Left lung (tissue), 10 donors: ENCODE results near the gene TRIB2. TPM values are rescaled to one million over a fixed set of nuclear protein-coding genes. Genes with fewer than 3 reads are reported as not detected.

Experiments used
- ATAC-seq: fragments of 200-7000 bp; cut with Tn5 transposase; one replicate; pipeline ENCODE4 v1.9.1; 2020; ENCODE audit warnings: moderate library complexity
- DNase-seq, 4 donors: peaks; one replicate each; pipeline ENCODE4 v3.0.0-alpha.2; 2013 to 2020
- H3K27ac ChIP-seq, 2 donors: fragments of 200-600 bp; sonication (generic) in 1 of 2; one replicate each; pipeline versions ENCODE4 v1.5.0 to v1.8.0; 2020 to 2021
- H3K27me3 ChIP-seq, 2 donors: fragments of 200-600 bp; sonication (generic) in 1 of 2; one replicate each; pipeline versions ENCODE4 v1.5.0 to v1.8.0; 2020 to 2021
- H3K36me3 ChIP-seq, 2 donors: fragments of 200-600 bp; sonication (generic) in 1 of 2; one replicate each; pipeline versions ENCODE4 v1.5.0 to v1.8.0; 2020 to 2021
- H3K4me1 ChIP-seq, 2 donors: fragments of 200-600 bp; one replicate each; pipeline ENCODE4 v1.8.0; 2021
- H3K4me3 ChIP-seq, 2 donors: fragments of 200-600 bp; sonication (generic) in 1 of 2; one replicate each; pipeline versions ENCODE4 v1.5.0 to v1.8.0; 2020 to 2021; ENCODE audit warnings: mild to moderate bottlenecking in 1 of 2
- H3K9me3 ChIP-seq, 2 donors: fragments of 200-600 bp; sonication (generic) in 1 of 2; one replicate each; pipeline versions ENCODE4 v1.5.0 to v1.8.0; 2020 to 2021
- CTCF ChIP-seq, 2 donors: fragments of 200-600 bp; sonication (generic) in 1 of 2; IDR thresholded peaks; one replicate each; pipeline versions ENCODE4 v1.5.0 to v1.8.0; 2021; ENCODE audit warnings: antibody characterized with exemption in 2 of 2
- intact Hi-C, 2 donors: fragments of 100-400 bp; cut with DNase I; formaldehyde crosslinking; loops; one replicate each; pipeline versions ENCODE4 v1.11.2 to v1.14.2; 2022
- polyA plus RNA-seq, 6 donors: library from polyadenylated mRNA; unstranded; fragments of 120-200 nt; gene quantifications; one replicate each; pipeline ENCODE4 v1.2.1, GENCODE V29; 2013; ENCODE audit not compliant: insufficient read length in 6 of 6
- total RNA-seq, 2 donors: library from RNA; stranded (reverse); fragmentation: NEBNext Ultra II Directional; extraction: Animal tissue kit (Norgen Biotek cat#: 25700); gene quantifications; one replicate each; pipeline ENCODE4 v1.2.1, GENCODE V29; 2021
- donor health status: DM: no; HTN: yes; CAD: no.
- donor health status: DM: no; HTN: no; CAD: no.

TRIB2 gene
- total and polyA plus RNA-seq, 8 donors = 36.4 to 88.5 (median 76.5) TPM

GRCh38 chr2:12737738-12738485 lies 21.2 kb downstream of the TRIB2 start:
- H3K27me3 ChIP-seq = no peaks in the 10 kb centered on the region
- no peak overlapping the region for H3K4me3 ChIP-seq
- no peak for TF ChIP-seq CTCF (IDR thresholded peaks at IDR 0.05)
- intact Hi-C loops = no loop called here
- H3K27ac ChIP-seq = peak overlapping the region in 1 of 2 donors; percentile 20
- peaks cover 0 to 25% of the 10 kb centered on the region in 2 donors for H3K4me1 ChIP-seq
- ATAC-seq (no peak), DNase-seq (no peak)
- H3K9me3 ChIP-seq = no peaks in the 10 kb centered on the region
- H3K36me3 ChIP-seq = peaks cover 0 to 43% of the 10 kb centered on the region in 2 donors

GRCh38 chr2:12739721-12740254 lies 23.1 kb downstream of the TRIB2 start:
- TF ChIP-seq CTCF (IDR thresholded peaks at IDR 0.05) = no peak
- H3K36me3 ChIP-seq = peaks cover 0 to 45% of the 10 kb centered on the region in 2 donors
- no peak overlapping the region for H3K4me3 ChIP-seq
- H3K27me3 ChIP-seq = no peaks in the 10 kb centered on the region
- DNase-seq = no peak
- H3K4me1 ChIP-seq = peaks cover 0 to 9% of the 10 kb centered on the region in 2 donors
- H3K9me3 ChIP-seq = no peaks in the 10 kb centered on the region
- intact Hi-C loops = no loop called here
- ATAC-seq = no peak
- H3K27ac ChIP-seq = no peak overlapping the region

GRCh38 chr2:12741380-12741779 lies 24.6 kb downstream of the TRIB2 start:
- Histone ChIP-seq H3K4me3 (no peak overlapping the region), H3K27ac (no peak overlapping the region), H3K9me3 (no peaks in the 10 kb centered on the region), H3K4me1 (peaks cover 0 to 3% of the 10 kb centered on the region in 2 donors), H3K27me3 (no peaks in the 10 kb centered on the region), H3K36me3 (peaks cover 0 to 45% of the 10 kb centered on the region in 2 donors)
- intact Hi-C loops = no loop called here
- TF ChIP-seq CTCF (IDR thresholded peaks at IDR 0.05) = no peak
- ATAC-seq (no peak), DNase-seq (no peak)

- H3K36me3 ChIP-seq = peaks cover 0 to 42% of the 10 kb centered on the region in 2 donors
- ATAC-seq (no peak), DNase-seq (no peak)
- no peak overlapping the region for H3K27ac ChIP-seq
- peaks cover 0 to 3% of the 10 kb centered on the region in 2 donors for H3K4me1 ChIP-seq
- TF ChIP-seq CTCF (IDR thresholded peaks at IDR 0.05) = no peak
- intact Hi-C loops = no loop called here
- no peaks in the 10 kb centered on the region for H3K27me3 ChIP-seq
- no peak overlapping the region for H3K4me3 ChIP-seq
- no peaks in the 10 kb centered on the region for H3K9me3 ChIP-seq
Measured at GRCh38 chr2:12742891-12743290, 26.2 kb downstream of the TRIB2 start.

- DNase-seq (no peak), ATAC-seq (no peak)
- H3K36me3 ChIP-seq = no peaks in the 10 kb centered on the region
- H3K27ac ChIP-seq = no peak overlapping the region
- no peak overlapping the region for H3K4me3 ChIP-seq
- H3K9me3 ChIP-seq = no peaks in the 10 kb centered on the region
- no peaks in the 10 kb centered on the region for H3K27me3 ChIP-seq
- no peak for TF ChIP-seq CTCF (IDR thresholded peaks at IDR 0.05)
- H3K4me1 ChIP-seq = no peaks in the 10 kb centered on the region
- intact Hi-C loops = no loop called here
Measured at GRCh38 chr2:12750166-12750905, 33.6 kb downstream of the TRIB2 start.
